IMR-90 (cell line): ENCODE results near the gene TBC1D22A. TPM values are rescaled to one million over a fixed set of nuclear protein-coding genes. Genes with fewer than 3 reads are reported as not detected.

ENCODE experiments used
- ATAC-seq: fragments of 200-7000 bp; cut with Tn5 transposase; 2 replicates; pipeline ENCODE4 v1.9.1; 2020; ENCODE audit warnings: low read depth, mild to moderate bottlenecking, moderate library complexity
- BruUV-seq: library from RNA; stranded (reverse); fragments of 400-500 nt; replicated peaks from 2 replicates; lab custom pipeline; 2021; lab: Mats Ljungman, UMichigan
- CTCF ChIA-PET: fragments of 300-600 bp; formaldehyde crosslinking; extraction: SDS; loops from one replicate; lab custom pipeline; 2021; ENCODE audit warnings: antibody characterized with exemption; lab: Yijun Ruan, JAX
- POLR2A ChIA-PET: fragments of 300-600 bp; sonication (Branson Sonifier 250); formaldehyde crosslinking; loops from one replicate; lab custom pipeline; 2022; ENCODE audit warnings: antibody characterized with exemption; ENCODE audit not compliant: unreplicated experiment; lab: Charles Lee
- DNase-seq: peaks from one replicate; pipeline ENCODE4 v3.0.0; 2013
- H2AFZ ChIP-seq: replicated peaks from 2 replicates; pipeline ENCODE3; 2013; ENCODE audit warnings: low read length, mild to moderate bottlenecking; ENCODE audit not compliant: poor library complexity
- H2AK5ac ChIP-seq: 2 replicates; pipeline ENCODE4 v1.6.1; 2013; ENCODE audit warnings: low read depth, low read length, inconsistent platforms
- H2AK9ac ChIP-seq: replicated peaks from 2 replicates; pipeline ENCODE3; 2013; ENCODE audit warnings: mild to moderate bottlenecking, low read depth, low read length, moderate library complexity; ENCODE audit not compliant: poor library complexity
- H2BK120ac ChIP-seq: 2 replicates; pipeline ENCODE4 v1.6.1; 2013; ENCODE audit warnings: low read depth, low read length, inconsistent platforms
- H2BK15ac ChIP-seq: 3 replicates; pipeline ENCODE4 v1.6.1; 2013; ENCODE audit warnings: low read depth, low read length, inconsistent platforms
- H2BK20ac ChIP-seq: 2 replicates; pipeline ENCODE4 v1.6.1; 2013; ENCODE audit warnings: low read depth, mild to moderate bottlenecking, inconsistent platforms, low read length, moderate library complexity
- H2BK5ac ChIP-seq: 2 replicates; pipeline ENCODE4 v1.6.1; 2013; ENCODE audit warnings: mild to moderate bottlenecking, low read depth, low read length, inconsistent platforms; ENCODE audit not compliant: poor library complexity, severe bottlenecking
- H3K14ac ChIP-seq: replicated peaks from 2 replicates; pipeline ENCODE4 v1.6.1; 2013; ENCODE audit warnings: low read depth, low read length, inconsistent platforms
- H3K18ac ChIP-seq: 2 replicates; pipeline ENCODE4 v1.6.1; 2013; ENCODE audit warnings: low read depth, low read length, control low read depth
- H3K23ac ChIP-seq: 2 replicates; pipeline ENCODE4 v1.6.1; 2013; ENCODE audit warnings: low read depth, low read length, inconsistent platforms
- H3K27ac ChIP-seq: 2 replicates; pipeline ENCODE4 v1.5.1; 2013; ENCODE audit warnings: mild to moderate bottlenecking, control low read depth, low read length; ENCODE audit not compliant: insufficient read depth
- H3K27me3 ChIP-seq: 2 replicates; pipeline ENCODE4 v1.6.1; 2013; ENCODE audit warnings: low read length; ENCODE audit not compliant: control insufficient read depth, insufficient read depth
- H3K36me3 ChIP-seq: 2 replicates; pipeline ENCODE4 v1.6.1; 2013; ENCODE audit warnings: low read length, mixed read lengths; ENCODE audit not compliant: control insufficient read depth, insufficient read depth
- H3K4ac ChIP-seq: 2 replicates; pipeline ENCODE4 v1.6.1; 2013; ENCODE audit warnings: low read depth, low read length, inconsistent platforms
- H3K4me1 ChIP-seq: 2 replicates; pipeline ENCODE4 v1.6.1; 2013; ENCODE audit warnings: low read length, mixed read lengths; ENCODE audit not compliant: control insufficient read depth, insufficient read depth
- H3K4me2 ChIP-seq: 2 replicates; pipeline ENCODE4 v1.6.1; 2013; ENCODE audit warnings: low read depth, mild to moderate bottlenecking, control low read depth, low read length, moderate library complexity
- H3K4me3 ChIP-seq: 2 replicates; pipeline ENCODE4 v1.5.1; 2013; ENCODE audit warnings: low read depth, mild to moderate bottlenecking, control low read depth, low read length, moderate library complexity; ENCODE audit not compliant: insufficient read depth
- H3K56ac ChIP-seq: 2 replicates; pipeline ENCODE4 v1.6.1; 2013; ENCODE audit warnings: low read length, inconsistent platforms; ENCODE audit not compliant: insufficient read depth; ENCODE audit errors: extremely low read depth
- H3K79me1 ChIP-seq, 2 experiments: 2 replicates each; pipeline ENCODE4 v1.6.1; 2013; ENCODE audit warnings: low read length in 2 of 2, inconsistent platforms in 1 of 2, low read depth in 1 of 2
- H3K9ac ChIP-seq: 2 replicates; pipeline ENCODE4 v1.6.1; 2013; ENCODE audit warnings: low read depth, low read length, control low read depth
- H3K9me1 ChIP-seq: 2 replicates; pipeline ENCODE4 v1.6.1; 2013; ENCODE audit warnings: low read length, inconsistent platforms; ENCODE audit not compliant: insufficient read depth
- H3K9me3 ChIP-seq: 2 replicates; pipeline ENCODE4 v1.6.1; 2013; ENCODE audit warnings: low read length; ENCODE audit not compliant: control insufficient read depth, insufficient read depth
- H4K20me1 ChIP-seq: 2 replicates; pipeline ENCODE4 v1.6.1; 2013; ENCODE audit warnings: low read length, inconsistent platforms; ENCODE audit not compliant: insufficient read depth
- H4K5ac ChIP-seq: 2 replicates; pipeline ENCODE4 v1.6.1; 2013; ENCODE audit warnings: mild to moderate bottlenecking, low read depth, low read length, control low read depth
- H4K8ac ChIP-seq, 2 experiments: 2 replicates each; pipeline ENCODE4 v1.6.1; 2013; ENCODE audit warnings: low read depth in 2 of 2, low read length in 2 of 2, control low read depth in 1 of 2, inconsistent platforms in 1 of 2
- H4K91ac ChIP-seq: 2 replicates; pipeline ENCODE4 v1.6.1; 2013; ENCODE audit warnings: low read depth, low read length, inconsistent platforms; ENCODE audit not compliant: insufficient read depth
- ELK1 ChIP-seq: fragments of 150-350 bp; IDR thresholded peaks from 2 replicates; pipeline ENCODE4 v1.6.1; 2016; ENCODE audit warnings: low read depth, mild to moderate bottlenecking, low read length, moderate library complexity, borderline replicate concordance
- FOS ChIP-seq: fragments of 150-350 bp; IDR thresholded peaks from 2 replicates; pipeline ENCODE4 v1.6.1; 2016; ENCODE audit warnings: low read depth, low read length
- MAZ ChIP-seq: IDR thresholded peaks from 2 replicates; pipeline ENCODE4 v1.6.1; 2012; ENCODE audit warnings: low read depth, mild to moderate bottlenecking, low read length, improper control_type of control experiment, moderate library complexity, borderline replicate concordance
- NFE2L2 ChIP-seq: fragments of 150-350 bp; IDR thresholded peaks from 2 replicates; pipeline ENCODE4 v1.6.1; 2016; ENCODE audit warnings: low read depth, mild to moderate bottlenecking, low read length
- RAD21 ChIP-seq: IDR thresholded peaks from 2 replicates; pipeline ENCODE4 v1.6.1; 2012; ENCODE audit warnings: low read length, improper control_type of control experiment
- RFX5 ChIP-seq: IDR thresholded peaks from 2 replicates; pipeline ENCODE4 v1.8.0; 2012; ENCODE audit warnings: low read depth, mild to moderate bottlenecking, low read length, moderate library complexity
- WGBS, 2 experiments: methylation state at CpG; one replicate each; pipeline versions ENCODE4 v1.1.5 to v1.1.7; 2013; ENCODE audit warnings: missing lambda C conversion rate in 2 of 2; ENCODE audit not compliant: insufficient read length in 1 of 2; ENCODE audit errors: extremely low coverage in 2 of 2; 5-methylcytosine and 5-hydroxymethylcytosine counted together
- dilution Hi-C: fragments of 300-500 bp; cut with HindIII; formaldehyde crosslinking; loops from one replicate; pipeline ENCODE4 v1.14.3; 2018; ENCODE audit warnings: low sequenced_read_pairs; ENCODE audit not compliant: unreplicated experiment
- in situ Hi-C: fragments of 300-500 bp; cut with MboI; formaldehyde crosslinking; loops from 3 replicates; pipeline ENCODE4 v1.14.3; 2019; ENCODE audit warnings: low sequenced_read_pairs, inconsistent platforms, mixed read lengths
- intact Hi-C: fragments of 100-400 bp; cut with micrococcal nuclease; formaldehyde crosslinking; loops from 2 replicates; pipeline ENCODE4 v1.10.0; 2022
- polyA plus RNA-seq, 3 experiments: library from polyadenylated mRNA; depleted of rRNA; stranded (reverse); fragments of >200 nt; gene quantifications; 2 replicates each; pipeline ENCODE4 v1.2.3, GENCODE V29; 2012; ENCODE audit warnings: low replicate concordance in 1 of 3
- total RNA-seq: library from RNA; depleted of rRNA; stranded (reverse); fragments of >200 nt; gene quantifications from 2 replicates; pipeline ENCODE4 v1.2.3, GENCODE V29; 2012

Gene TBC1D22A
- total and polyA plus RNA-seq, 2 of the 4 experiments (the other 2 are of a cell fraction): 9.0 to 16.7 TPM

GRCh38 chr22:46766611-46767010 lies 4.2 kb downstream of the TBC1D22A start:
- Histone ChIP-seq H3K4me1 (peaks cover 8% of the 10 kb centered on the region), H3K56ac (no peak overlapping the region), H3K79me1 (peaks cover 35 to 77% of the 10 kb centered on the region in 2 experiments), H4K5ac (no peak overlapping the region), H3K4me2 (no peak overlapping the region), H2AK9ac (no peak overlapping the region), H3K36me3 (peaks cover 1% of the 10 kb centered on the region; the same call in 1 of the 2 replicates), H3K23ac (no peak overlapping the region), H3K9me1 (peaks cover 13% of the 10 kb centered on the region; the same call in 1 of the 2 replicates), H2BK20ac (no peak overlapping the region), H3K27me3 (no peaks in the 10 kb centered on the region), H2BK15ac (no peak overlapping the region), H4K8ac (no peak overlapping the region), H3K9me3 (no peaks in the 10 kb centered on the region), H2BK120ac (no peak overlapping the region), H3K4me3 (no peak overlapping the region), H3K18ac (no peak overlapping the region), H2BK5ac (no peak overlapping the region), H4K91ac (no peak overlapping the region), H3K9ac (no peak overlapping the region), H3K4ac (no peak overlapping the region), H2AFZ (no peak overlapping the region), H3K27ac (no peak overlapping the region), H2AK5ac (no peak overlapping the region), H4K20me1 (peaks cover 23% of the 10 kb centered on the region), H3K14ac (no peak overlapping the region)
- dilution Hi-C loops: no loop called here
- no TSS peak for BruUV-seq
- DNase-seq (no peak), ATAC-seq (no peak)
- intact Hi-C loops: no loop called here
- WGBS, 2 experiments: 100% methylated on average over 2 of the region's 8 CpGs; no CpG with 5 or more reads in 1 of the 2 experiments
- in situ Hi-C loops: no loop called here
- TF ChIP-seq FOS (no peak), NFE2L2 (no peak), MAZ (no peak), RAD21 (no peak), RFX5 (no peak), ELK1 (no peak)
- CTCF ChIA-PET: no interaction called here
- POLR2A ChIA-PET: no interaction called here
